22Rv1 (cell line): Measurements from ENCODE around the gene TMPRSS11A.

ENCODE experiments used
- ZFX ChIP-seq: fragments of 450-650 bp; IDR thresholded peaks from 2 replicates; pipeline ENCODE4 v1.6.1; 2017; ENCODE audit warnings: antibody characterized with exemption, borderline replicate concordance
- TF ChIP-seq, protein P1 (sequence below): fragments of 450-650 bp; IDR thresholded peaks from 2 replicates; pipeline ENCODE4 v1.5.1; 2017; ENCODE audit warnings: mild to moderate bottlenecking

DNA sequence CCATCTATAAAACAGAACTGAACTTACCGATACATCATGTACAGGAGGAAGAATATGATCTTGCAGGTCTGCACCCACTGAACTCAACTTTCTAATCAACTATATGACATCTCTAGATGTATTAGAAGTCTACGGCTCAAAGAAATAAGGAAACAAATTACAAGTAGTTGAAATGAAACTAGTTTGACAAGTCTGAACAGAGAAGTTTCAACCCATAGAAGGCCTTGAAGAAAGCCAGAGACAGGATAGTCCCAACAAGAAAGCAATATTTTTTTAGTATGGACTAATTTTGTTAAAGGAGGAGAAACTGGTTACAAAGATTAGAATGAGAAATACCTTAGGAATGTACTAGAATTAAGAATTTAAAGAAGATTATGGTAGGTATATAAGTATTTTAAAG is at the start of gene TMPRSS11A:
- TF ChIP-seq, protein P1, sequence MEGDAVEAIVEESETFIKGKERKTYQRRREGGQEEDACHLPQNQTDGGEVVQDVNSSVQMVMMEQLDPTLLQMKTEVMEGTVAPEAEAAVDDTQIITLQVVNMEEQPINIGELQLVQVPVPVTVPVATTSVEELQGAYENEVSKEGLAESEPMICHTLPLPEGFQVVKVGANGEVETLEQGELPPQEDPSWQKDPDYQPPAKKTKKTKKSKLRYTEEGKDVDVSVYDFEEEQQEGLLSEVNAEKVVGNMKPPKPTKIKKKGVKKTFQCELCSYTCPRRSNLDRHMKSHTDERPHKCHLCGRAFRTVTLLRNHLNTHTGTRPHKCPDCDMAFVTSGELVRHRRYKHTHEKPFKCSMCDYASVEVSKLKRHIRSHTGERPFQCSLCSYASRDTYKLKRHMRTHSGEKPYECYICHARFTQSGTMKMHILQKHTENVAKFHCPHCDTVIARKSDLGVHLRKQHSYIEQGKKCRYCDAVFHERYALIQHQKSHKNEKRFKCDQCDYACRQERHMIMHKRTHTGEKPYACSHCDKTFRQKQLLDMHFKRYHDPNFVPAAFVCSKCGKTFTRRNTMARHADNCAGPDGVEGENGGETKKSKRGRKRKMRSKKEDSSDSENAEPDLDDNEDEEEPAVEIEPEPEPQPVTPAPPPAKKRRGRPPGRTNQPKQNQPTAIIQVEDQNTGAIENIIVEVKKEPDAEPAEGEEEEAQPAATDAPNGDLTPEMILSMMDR = no peak
- no peak for TF ChIP-seq ZFX
